H1 (cell line): ENCODE data around the gene EML4. TPM values are rescaled to one million over a fixed set of nuclear protein-coding genes. Genes with fewer than 3 reads are reported as not detected.
"Not testable (repeated sequence)": the region's sequence is repeated elsewhere in the genome, so short reads cannot be mapped to it uniquely, and the experiment has no call there.

Experiments
- CTCF ChIA-PET: fragments of 300-600 bp; sonication (Branson Sonifier 250); formaldehyde crosslinking; loops from one replicate; lab custom pipeline; 2021; ENCODE audit not compliant: partially characterized antibody; lab: Charles Lee
- POLR2A ChIA-PET: fragments of 300-600 bp; sonication (Branson Sonifier 250); formaldehyde crosslinking; loops from one replicate; lab custom pipeline; 2021; ENCODE audit warnings: inconsistent platforms; ENCODE audit not compliant: partially characterized antibody; lab: Charles Lee
- DNase-seq, 2 experiments: peaks; one replicate each; pipeline versions ENCODE4 v3.0.0 to v3.0.0-alpha.2; 2010 to 2022; ENCODE audit warnings: low spot score in 2 of 2, low read depth in 1 of 2, mixed read lengths in 1 of 2
- FAIRE-seq: peaks from 2 replicates; lab custom pipeline; 2011; peaks lifted over from hg19 to GRCh38; lab: Jason Lieb, UNC
- H2AFZ ChIP-seq: 2 replicates; pipeline ENCODE4 v1.8.1; 2012; ENCODE audit warnings: low read length, inconsistent platforms
- H2AK5ac ChIP-seq: 2 replicates; pipeline ENCODE4 v1.6.1; 2013; ENCODE audit warnings: low read depth, low read length
- H2BK120ac ChIP-seq: replicated peaks from 2 replicates; pipeline ENCODE3; 2013; ENCODE audit warnings: low read depth, low read length, inconsistent platforms
- H2BK12ac ChIP-seq: 2 replicates; pipeline ENCODE4 v1.6.1; 2013; ENCODE audit warnings: low read depth, low read length
- H2BK15ac ChIP-seq: 2 replicates; pipeline ENCODE4 v1.6.1; 2013; ENCODE audit warnings: low read length
- H2BK20ac ChIP-seq: 2 replicates; pipeline ENCODE4 v1.6.1; 2013; ENCODE audit warnings: low read length
- H2BK5ac ChIP-seq: 2 replicates; pipeline ENCODE4 v1.6.1; 2013; ENCODE audit warnings: low read depth, low read length
- H3K14ac ChIP-seq: 2 replicates; pipeline ENCODE4 v1.6.1; 2013; ENCODE audit warnings: inconsistent platforms; ENCODE audit not compliant: insufficient read length
- H3K18ac ChIP-seq: 2 replicates; pipeline ENCODE4 v1.6.1; 2013; ENCODE audit warnings: low read length; ENCODE audit errors: extremely low read depth
- H3K23ac ChIP-seq: 2 replicates; pipeline ENCODE4 v1.6.1; 2013; ENCODE audit warnings: inconsistent platforms; ENCODE audit not compliant: insufficient read length
- H3K23me2 ChIP-seq: 2 replicates; pipeline ENCODE4 v1.6.1; 2013; ENCODE audit warnings: low read depth, low read length
- H3K27ac ChIP-seq: 2 replicates; pipeline ENCODE4 v1.6.1; 2011; ENCODE audit warnings: low read depth, low read length, inconsistent platforms
- H3K27me3 ChIP-seq, 4 experiments: replicated peaks in 1 of 4; 1 replicate in 1 of 4; 2 replicates in 3 of 4; pipeline versions ENCODE4 v1.6.1 to v1.8.1; 2011 to 2013; ENCODE audit warnings: low read length in 3 of 4, mild to moderate bottlenecking in 3 of 4, inconsistent platforms in 2 of 4, mixed read lengths in 2 of 4, moderate library complexity in 1 of 4; ENCODE audit not compliant: control insufficient read depth in 3 of 4, insufficient read depth in 3 of 4; ENCODE audit errors: extremely low read depth in 1 of 4
- H3K36me3 ChIP-seq, 4 experiments: 2 replicates each; pipeline versions ENCODE4 v1.6.1 to v1.8.1; 2011 to 2013; ENCODE audit warnings: mild to moderate bottlenecking in 4 of 4, low read length in 3 of 4, moderate library complexity in 2 of 4, control low read depth in 1 of 4, inconsistent platforms in 1 of 4; ENCODE audit not compliant: insufficient read depth in 4 of 4, control insufficient read depth in 2 of 4
- H3K4ac ChIP-seq: replicated peaks from 2 replicates; pipeline ENCODE3; 2013; ENCODE audit warnings: low read length, low read depth, mixed read lengths, inconsistent platforms; ENCODE audit not compliant: insufficient read length
- H3K4me1 ChIP-seq, 4 experiments: replicated peaks in 1 of 4; 1 replicate in 1 of 4; 2 replicates in 3 of 4; pipeline versions ENCODE4 v1.6.1 to v1.8.1; 2011 to 2013; ENCODE audit warnings: low read length in 3 of 4, inconsistent platforms in 2 of 4, mixed read lengths in 1 of 4; ENCODE audit not compliant: insufficient read depth in 4 of 4, control insufficient read depth in 3 of 4
- H3K4me2 ChIP-seq, 2 experiments: 2 replicates each; pipeline versions ENCODE4 v1.6.1 to v1.8.1; 2011 to 2013; ENCODE audit warnings: low read depth in 2 of 2, low read length in 2 of 2, control low read depth in 1 of 2, inconsistent platforms in 1 of 2, mild to moderate bottlenecking in 1 of 2; ENCODE audit not compliant: insufficient read depth in 1 of 2
- H3K4me3 ChIP-seq, 4 experiments: fragments of 200-600, 300-600 bp in 1 of 4; sonication (generic), shearing (Covaris generic), sonication (Bioruptor Twin) in 1 of 4; 2 replicates each; pipeline versions ENCODE4 v1.5.1 to v1.8.1; 2011 to 2016; ENCODE audit warnings: low read length in 4 of 4, low read depth in 3 of 4, control low read depth in 2 of 4, inconsistent platforms in 2 of 4, mild to moderate bottlenecking in 2 of 4, mixed read lengths in 1 of 4, moderate library complexity in 1 of 4; ENCODE audit not compliant: insufficient read depth in 2 of 4; ENCODE audit errors: extremely low read depth in 1 of 4
- H3K56ac ChIP-seq: replicated peaks from 2 replicates; pipeline ENCODE3; 2013; ENCODE audit warnings: low read depth, mild to moderate bottlenecking, mixed read lengths, low read length, inconsistent platforms; ENCODE audit not compliant: insufficient read length
- H3K79me1 ChIP-seq: 2 replicates; pipeline ENCODE4 v1.6.1; 2013; ENCODE audit warnings: low read depth, low read length, control low read depth
- H3K79me2 ChIP-seq, 2 experiments: 2 replicates each; pipeline versions ENCODE4 v1.6.1 to v1.8.1; 2012 to 2013; ENCODE audit warnings: low read length in 2 of 2, mild to moderate bottlenecking in 2 of 2, inconsistent platforms in 1 of 2; ENCODE audit not compliant: insufficient read depth in 2 of 2, control insufficient read depth in 1 of 2
- H3K9ac ChIP-seq, 4 experiments: replicated peaks in 1 of 4; 1 replicate in 1 of 4; 2 replicates in 3 of 4; pipeline versions ENCODE4 v1.6.1 to v1.8.1; 2011 to 2013; ENCODE audit warnings: low read depth in 3 of 4, low read length in 3 of 4, control low read depth in 2 of 4, mild to moderate bottlenecking in 2 of 4, moderate library complexity in 2 of 4, inconsistent platforms in 1 of 4; ENCODE audit errors: extremely low read depth in 1 of 4
- H3K9me3 ChIP-seq, 2 experiments: 2 replicates each; pipeline versions ENCODE4 v1.6.1 to v1.8.1; 2012 to 2013; ENCODE audit warnings: mild to moderate bottlenecking in 2 of 2, moderate library complexity in 2 of 2, control low read depth in 1 of 2, inconsistent platforms in 1 of 2, low read depth in 1 of 2, low read length in 1 of 2, mixed read lengths in 1 of 2; ENCODE audit not compliant: insufficient read depth in 2 of 2
- H4K20me1 ChIP-seq, 2 experiments: replicated peaks in 1 of 2; 2 replicates each; pipeline versions ENCODE3 to v1.8.1; 2011 to 2013; ENCODE audit warnings: inconsistent platforms in 2 of 2, low read length in 2 of 2, mild to moderate bottlenecking in 1 of 2; ENCODE audit not compliant: insufficient read depth in 2 of 2, control insufficient read depth in 1 of 2
- H4K5ac ChIP-seq: 2 replicates; pipeline ENCODE4 v1.6.1; 2013; ENCODE audit warnings: low read length, low read depth, mixed read lengths, inconsistent platforms; ENCODE audit not compliant: insufficient read length
- H4K8ac ChIP-seq: 2 replicates; pipeline ENCODE4 v1.8.0; 2013; ENCODE audit warnings: mild to moderate bottlenecking, moderate library complexity, low read length, inconsistent platforms; ENCODE audit not compliant: insufficient read depth; ENCODE audit errors: extremely low read depth
- H4K91ac ChIP-seq: replicated peaks from 2 replicates; pipeline ENCODE3; 2013; ENCODE audit warnings: low read length, mixed read lengths, inconsistent platforms; ENCODE audit not compliant: insufficient read length
- WGBS, 2 experiments: shearing (Covaris generic) in 1 of 2; methylation state at CpG; one replicate each; pipeline versions ENCODE4 v1.1.6 to v1.1.7; 2013 to 2015; ENCODE audit warnings: low lambda C conversion rate in 2 of 2, mixed read lengths in 2 of 2, inconsistent platforms in 1 of 2, low coverage in 1 of 2, missing lambda C conversion rate in 1 of 2; ENCODE audit not compliant: insufficient replicate concordance in 2 of 2, insufficient coverage in 1 of 2, insufficient read length in 1 of 2; ENCODE audit errors: extremely low coverage in 1 of 2, missing lambda C conversion rate in 1 of 2; 5-methylcytosine and 5-hydroxymethylcytosine counted together
- polyA plus RNA-seq, 7 experiments: library from polyadenylated mRNA; depleted of rRNA in 3 of 7; stranded (reverse) in 5 of 7; unstranded in 2 of 7; fragments of >200 nt in 5 of 7; fragments of 200-250 nt in 2 of 7; gene quantifications; 1 replicate in 5 of 7; 2 replicates in 1 of 7; 4 replicates in 1 of 7; pipeline versions ENCODE4 v1.2.1 to v1.2.3, GENCODE V29; 2011 to 2013; ENCODE audit warnings: missing spikeins in 2 of 7, mixed read lengths in 2 of 7
- total RNA-seq: library from RNA; stranded (reverse); fragmentation: NEBNext Ultra II Directional; extraction: Animal tissue kit (Norgen Biotek cat#: 25700); gene quantifications from 2 replicates; pipeline ENCODE4 v1.2.1, GENCODE V29; 2021

The EML4 gene
- total and polyA plus RNA-seq, 2 of the 8 experiments (the other 6 are each of a cell fraction or from before 2014, with no cell fraction given): 50.1 to 104 TPM

GRCh38 chr2:42173467-42173866, 4.3 kb downstream of the EML4 start:
- H4K20me1 ChIP-seq, H3K79me1 ChIP-seq, H4K91ac ChIP-seq, H2BK5ac ChIP-seq, H2AK5ac ChIP-seq, H3K4me2 ChIP-seq, H4K8ac ChIP-seq, H4K5ac ChIP-seq, H3K27me3 ChIP-seq, H3K4me1 ChIP-seq, H3K23ac ChIP-seq, H3K9ac ChIP-seq, H3K56ac ChIP-seq, H3K27ac ChIP-seq, H3K23me2 ChIP-seq, H2BK12ac ChIP-seq, H3K36me3 ChIP-seq, H2BK120ac ChIP-seq, FAIRE-seq, DNase-seq, H2AFZ ChIP-seq, H3K4me3 ChIP-seq, H2BK20ac ChIP-seq, H2BK15ac ChIP-seq, H3K4ac ChIP-seq, H3K9me3 ChIP-seq, H3K14ac ChIP-seq, H3K18ac ChIP-seq: not testable (repeated sequence)
- POLR2A ChIA-PET: interaction anchor here (1.5 kb wide), 1 partner anchor 9 kb away, joined by 4 read pairs; no protein-coding TSS in a partner anchor
- CTCF ChIA-PET: interaction anchor here (0.6 to 3.5 kb wide), 4 partner anchors 66 to 81 kb away, joined by 3 to 19 read pairs (median 4); no protein-coding TSS in a partner anchor
- 91% methylated on average over 2 of the region's 2 CpGs; no CpG with 5 or more reads in 1 of the 2 experiments for WGBS, 2 experiments
- H3K79me2 ChIP-seq: peaks cover 6 to 90% of the 10 kb centered on the region in 2 experiments
